ENCODE results near the gene INCENP. TPM values are rescaled to one million over a fixed set of nuclear protein-coding genes. Genes with fewer than 3 reads are reported as not detected.

Gene INCENP
- total RNA-seq, 1 donor from 2014 or later: 11.1 TPM

DNA sequence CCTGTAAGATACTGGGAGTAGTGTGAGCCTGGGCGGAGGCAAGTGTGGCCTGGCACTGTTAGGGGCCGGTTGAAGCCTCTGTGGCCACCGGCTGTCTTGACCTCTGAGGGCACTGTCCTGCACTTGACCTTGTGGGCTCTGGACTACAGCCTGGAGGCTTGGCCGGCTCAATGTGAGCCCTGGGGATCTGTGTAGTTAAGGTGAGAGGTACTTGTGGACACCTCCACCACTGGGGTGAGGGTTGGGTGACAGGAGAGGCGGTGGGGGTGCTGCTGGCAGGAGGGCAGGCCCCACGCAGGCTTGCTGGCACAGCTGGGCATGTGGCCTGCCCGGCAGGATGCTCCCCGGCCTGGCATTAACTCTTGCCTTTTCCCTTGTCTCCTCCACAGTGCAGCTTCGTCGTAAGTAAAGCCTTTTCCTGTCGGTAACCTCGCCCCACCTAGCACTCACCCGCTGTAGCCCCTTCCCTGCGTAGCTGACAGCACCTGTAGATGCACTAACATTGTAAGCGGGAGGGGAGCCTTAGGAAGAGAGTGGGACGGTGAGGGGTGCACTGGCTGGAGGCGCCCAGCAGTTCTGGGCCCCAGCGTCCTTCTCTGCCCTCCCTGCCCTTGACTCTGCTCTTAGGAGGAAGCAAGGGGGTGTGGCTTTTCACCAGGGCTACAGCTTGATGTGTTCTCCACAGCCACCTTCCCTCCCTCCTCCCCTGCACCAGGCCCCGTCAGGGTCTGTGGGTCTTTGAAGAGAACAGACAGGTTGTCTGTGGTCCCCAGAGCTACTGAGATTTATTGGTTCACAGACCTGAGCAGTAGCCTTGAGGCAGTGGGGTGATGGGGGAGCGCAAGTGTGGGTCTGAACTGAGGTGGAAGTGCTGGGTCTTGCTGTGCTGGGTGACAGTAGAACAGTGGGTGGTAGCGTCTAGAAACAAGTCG is 17.6 kb downstream of the INCENP start:
- DNase-seq: no peak

GRCh38 chr11:62142043-62142375 is 18.2 kb downstream of the INCENP start:
- DNase-seq: no peak

GRCh38 chr11:62142921-62143320 is 19.1 kb downstream of the INCENP start:
- no peak for DNase-seq

DNA sequence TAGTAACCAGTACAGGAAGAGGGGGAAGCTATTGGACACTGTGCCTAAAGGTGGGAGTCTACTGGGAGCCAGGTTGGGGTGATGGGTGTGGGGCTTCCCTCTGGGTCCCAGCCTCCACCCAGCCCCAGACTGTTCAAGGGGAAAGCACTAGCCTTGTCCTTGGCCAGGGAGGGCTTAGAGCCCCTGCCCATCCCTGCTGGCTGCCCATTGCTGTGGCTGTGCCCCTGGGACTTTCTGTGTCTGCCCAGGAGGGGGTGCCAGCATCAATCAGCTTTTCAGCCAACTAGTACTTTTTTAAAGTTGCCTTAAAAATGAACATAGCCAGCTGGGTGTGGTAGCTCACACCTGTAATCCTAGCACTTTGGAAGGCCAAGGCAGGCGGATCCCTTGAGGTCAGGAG is 19.9 kb downstream of the INCENP start:
- DNase-seq: no peak

DNA sequence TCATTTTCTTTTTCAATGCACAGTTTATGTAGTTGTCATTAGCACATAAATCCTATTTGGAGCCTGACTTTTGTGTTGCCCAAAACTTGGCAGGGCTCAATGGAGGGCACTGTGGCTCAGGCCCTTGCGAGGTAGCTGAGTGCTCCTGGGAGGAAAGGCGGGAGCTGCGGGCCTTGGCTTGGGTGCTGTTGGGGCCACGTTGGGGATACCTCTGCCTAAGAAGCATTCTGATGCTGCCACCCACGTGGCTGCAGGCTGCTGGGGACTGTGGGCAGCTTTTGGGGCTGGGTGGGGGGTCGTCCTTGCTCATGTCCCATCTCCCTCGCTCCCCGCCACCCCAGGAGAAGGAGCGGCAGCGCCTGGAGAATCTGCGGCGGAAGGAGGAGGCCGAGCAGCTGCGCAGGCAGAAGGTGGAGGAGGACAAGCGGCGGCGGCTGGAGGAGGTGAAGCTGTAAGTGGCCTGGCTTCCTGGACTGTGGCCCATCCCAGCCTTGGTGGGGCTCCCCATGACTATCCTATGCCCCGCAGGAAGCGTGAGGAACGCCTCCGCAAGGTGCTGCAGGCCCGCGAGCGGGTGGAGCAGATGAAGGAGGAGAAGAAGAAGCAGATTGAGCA is 20.9 kb downstream of the INCENP start:
- no peak for DNase-seq

DNA sequence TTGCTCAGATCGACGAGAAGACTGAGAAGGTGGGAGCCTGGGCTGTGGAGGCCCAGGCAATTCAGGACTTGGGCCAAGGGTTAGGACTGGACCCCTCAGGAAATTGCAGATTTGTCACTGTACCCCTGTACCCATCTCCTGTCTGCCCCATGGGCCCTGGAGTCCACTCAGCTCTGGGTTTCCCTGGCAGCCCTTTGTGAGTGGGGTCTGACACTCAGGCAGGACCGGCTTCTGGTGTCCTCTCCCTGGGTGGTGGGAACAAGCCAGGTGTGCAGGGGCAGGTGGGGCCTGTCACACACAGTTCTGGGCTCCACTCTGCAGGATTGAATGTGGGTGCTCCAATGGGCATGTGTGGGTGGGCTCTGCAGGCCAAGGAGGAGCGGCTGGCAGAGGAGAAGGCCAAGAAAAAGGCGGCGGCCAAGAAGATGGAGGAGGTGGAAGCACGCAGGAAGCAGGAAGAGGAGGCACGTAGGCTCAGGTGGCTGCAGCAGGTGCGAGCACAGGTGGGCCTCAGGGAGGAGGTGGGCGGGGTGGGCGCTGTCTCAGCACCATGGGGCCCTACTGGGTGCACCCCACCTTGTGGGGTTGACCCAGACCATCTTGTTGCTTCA is 21.6 kb downstream of the INCENP start:
- DNase-seq: no peak

DNA sequence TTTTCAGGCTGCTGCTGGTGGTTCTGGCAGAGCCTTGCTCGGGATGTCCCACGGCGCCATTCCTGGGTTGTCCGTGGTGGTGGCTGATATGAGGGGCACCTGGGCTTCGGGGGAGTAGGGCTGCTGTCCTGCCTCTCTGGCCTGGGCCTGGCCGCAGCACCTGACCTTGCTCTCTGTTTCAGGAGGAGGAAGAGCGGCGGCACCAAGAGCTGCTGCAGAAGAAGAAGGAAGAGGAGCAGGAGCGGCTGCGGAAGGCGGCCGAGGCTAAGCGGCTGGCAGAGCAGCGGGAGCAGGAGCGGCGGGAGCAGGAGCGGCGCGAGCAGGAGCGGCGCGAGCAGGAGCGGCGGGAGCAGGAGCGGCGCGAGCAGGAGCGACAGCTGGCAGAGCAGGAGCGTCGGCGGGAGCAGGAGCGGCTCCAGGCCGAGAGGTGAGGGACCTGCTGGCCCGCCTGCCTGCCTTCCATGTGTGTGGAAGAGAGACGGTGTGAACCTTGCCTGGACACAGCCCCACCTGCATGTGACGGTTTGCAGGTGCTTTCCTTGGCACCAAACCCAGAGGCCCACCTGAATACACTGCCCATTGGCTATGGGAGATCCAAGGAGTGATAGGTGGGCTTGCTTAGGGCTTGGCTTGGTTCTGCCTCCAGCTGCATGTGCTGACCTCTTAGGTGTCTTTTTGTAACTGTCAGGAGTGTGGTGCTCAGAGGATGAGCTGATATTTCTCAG is 22.8 kb downstream of the INCENP start:
- DNase-seq: no peak

DNA sequence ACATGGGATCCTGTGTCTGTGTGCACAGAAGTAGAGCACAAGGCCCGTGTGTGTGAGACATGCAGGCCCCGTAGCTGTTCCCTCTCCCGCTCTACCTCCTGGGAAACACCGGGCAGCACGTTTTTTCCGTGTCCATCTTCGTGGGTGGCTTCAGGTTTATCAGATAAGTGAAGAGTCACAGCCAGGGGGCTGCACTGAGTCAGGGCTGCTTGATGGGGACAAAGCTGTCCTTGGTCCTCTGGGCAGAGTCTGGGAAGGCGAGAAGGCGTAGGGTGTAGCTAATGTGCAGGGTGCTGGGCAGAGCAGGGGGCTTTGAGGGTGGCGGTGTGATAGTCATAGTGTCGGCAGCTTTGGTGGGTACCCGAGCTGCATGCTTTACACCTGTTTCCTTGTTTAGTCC is 23.7 kb downstream of the INCENP start:
- DNase-seq: no peak

DNA sequence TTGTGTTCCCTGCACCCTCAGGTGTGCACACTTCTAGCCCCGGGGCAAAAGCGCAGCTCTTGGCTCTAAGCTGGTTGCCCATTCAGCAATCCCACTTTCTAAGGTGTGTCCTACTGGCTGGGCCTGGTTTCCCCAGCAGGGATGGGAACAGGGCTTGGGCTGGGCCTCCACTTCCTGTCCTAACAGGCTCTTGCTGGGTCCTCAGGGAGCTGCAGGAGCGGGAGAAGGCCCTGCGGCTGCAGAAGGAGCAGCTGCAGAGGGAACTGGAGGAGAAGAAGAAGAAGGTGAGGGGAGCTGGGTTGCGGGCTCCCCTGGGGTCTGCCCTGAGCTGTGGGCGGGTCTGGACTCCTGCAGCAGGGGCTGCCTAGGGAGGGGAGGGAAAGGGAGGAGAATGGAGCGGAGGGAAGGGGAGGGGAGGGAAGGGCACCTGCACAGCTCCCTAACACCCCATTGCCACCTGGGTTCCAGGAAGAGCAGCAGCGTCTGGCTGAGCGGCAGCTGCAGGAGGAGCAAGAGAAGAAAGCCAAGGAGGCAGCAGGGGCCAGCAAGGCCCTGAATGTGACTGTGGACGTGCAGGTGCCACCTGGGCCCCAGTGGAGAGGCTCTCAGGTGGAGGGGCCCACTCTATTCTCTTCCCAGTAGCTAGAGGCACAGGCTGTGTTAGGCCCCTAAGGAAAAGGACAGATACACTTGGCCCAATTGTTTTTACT is 24.6 kb downstream of the INCENP start:
- no peak for DNase-seq

GRCh38 chr11:62149986-62150886 is 26.4 kb downstream of the INCENP start:
- DNase-seq: no peak

DNA sequence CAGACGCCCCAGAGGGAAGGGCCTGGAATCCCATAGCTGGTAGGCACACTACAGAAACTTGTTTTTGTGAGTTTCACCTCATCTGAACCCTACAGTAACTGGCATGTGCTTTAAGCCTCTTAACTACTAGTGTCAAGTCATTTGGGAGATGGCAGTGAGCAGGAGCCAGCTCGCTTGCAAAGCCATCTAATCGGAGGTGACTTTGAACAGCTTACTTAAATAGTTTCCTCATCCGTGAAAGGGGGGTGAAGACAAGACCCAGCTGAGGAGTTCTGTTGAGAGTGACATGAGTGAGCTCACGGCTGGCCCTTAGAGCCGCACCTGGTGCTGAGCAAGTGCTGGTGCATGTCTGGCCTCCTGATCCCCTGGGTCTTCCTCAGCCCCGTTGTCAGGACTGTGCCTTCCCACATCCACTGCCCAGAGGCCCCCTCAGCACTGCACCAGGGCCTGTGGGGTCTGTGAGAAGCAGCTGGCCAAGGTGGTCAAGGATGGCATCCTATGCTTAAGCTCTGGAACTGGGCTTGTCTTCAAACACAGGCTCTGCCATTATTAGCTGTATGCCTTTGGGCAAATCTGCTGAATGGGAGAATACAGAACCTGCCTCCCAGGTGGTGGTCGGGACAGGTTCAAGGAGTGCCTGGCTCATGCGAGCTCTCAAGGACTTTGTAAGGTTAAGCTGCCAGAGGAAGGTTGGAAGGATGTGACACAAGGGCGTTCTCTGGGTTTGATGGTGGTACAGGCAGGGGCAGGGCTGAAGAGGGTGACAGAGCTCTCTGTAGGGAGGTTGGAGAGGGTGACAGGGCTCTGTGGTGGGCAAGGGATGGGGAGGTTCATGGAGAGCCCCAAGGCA is 27.3 kb downstream of the INCENP start:
- no peak for DNase-seq

- DNase-seq: no peak
Measured at GRCh38 chr11:62151737-62152102, 27.9 kb downstream of the INCENP start.

GRCh38 chr11:62152245-62153086 is 28.7 kb downstream of the INCENP start:
- DNase-seq: no peak

GRCh38 chr11:62153087-62153395 is 29.2 kb downstream of the INCENP start:
- no peak for DNase-seq

DNA sequence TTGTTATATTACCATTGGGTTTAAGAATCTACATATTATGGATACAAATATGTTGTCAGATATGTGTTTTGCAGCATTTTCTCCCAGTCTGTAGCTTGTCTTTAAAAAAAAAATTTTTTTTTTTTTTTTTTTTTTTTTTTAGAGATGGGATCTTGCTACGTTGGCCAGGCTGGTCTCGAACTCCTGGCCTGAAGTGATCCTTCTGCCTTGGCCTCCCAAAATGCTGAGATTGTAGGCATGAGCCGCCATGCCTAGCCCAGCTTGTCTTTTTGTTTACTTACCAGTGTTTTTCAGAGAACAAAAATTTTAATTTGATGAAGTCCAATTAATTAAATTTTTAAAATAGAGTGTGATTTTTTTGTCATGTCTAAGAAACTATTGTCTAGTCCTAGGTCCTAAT is 29.8 kb downstream of the INCENP start:
- no peak for DNase-seq

- DNase-seq: no peak
Measured at GRCh38 chr11:62157603-62158002, 33.8 kb downstream of the INCENP start.

DNA sequence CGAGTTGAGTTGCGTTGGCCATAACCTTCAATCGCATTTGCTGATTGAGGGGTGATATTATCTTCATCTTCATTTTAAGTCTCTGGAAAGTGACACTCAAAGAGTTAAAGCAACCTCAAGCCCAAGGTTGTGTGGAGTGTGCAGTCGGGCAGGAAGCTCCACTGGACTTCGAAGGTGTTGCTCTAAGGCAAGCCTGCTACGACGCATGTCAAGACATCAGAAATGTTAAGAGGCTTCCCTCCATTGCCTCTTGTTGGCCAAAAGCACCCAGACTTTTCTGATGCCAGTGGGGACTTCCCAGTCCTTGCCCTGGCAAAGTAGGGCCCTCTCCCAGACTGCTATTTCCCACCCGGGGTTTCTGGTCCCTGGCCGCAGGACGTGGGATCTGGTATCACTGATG is 42.6 kb downstream of the INCENP start:
- no peak for DNase-seq

DNA sequence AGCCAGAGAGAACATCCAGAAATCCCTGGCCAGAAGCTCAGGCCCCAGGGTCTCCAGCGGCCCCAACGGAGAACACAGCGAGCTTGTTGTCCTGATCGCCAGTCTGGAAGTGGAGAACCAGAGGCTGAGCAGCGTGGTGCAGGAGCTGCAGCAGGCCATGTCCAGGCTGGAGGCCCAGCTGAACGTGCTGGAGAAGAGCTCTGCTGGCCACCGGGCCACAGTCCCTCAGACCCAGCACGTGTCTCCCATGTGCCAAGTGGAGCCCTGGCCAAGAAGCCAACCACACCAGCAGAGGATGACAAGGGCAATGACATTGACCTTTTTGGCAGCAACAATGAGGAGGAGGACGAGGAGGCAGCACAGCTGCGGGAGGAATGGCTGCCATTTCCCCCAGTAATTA is 45.6 kb downstream of the INCENP start:
- no peak for DNase-seq

- DNase-seq: no peak
Measured at GRCh38 chr11:62169935-62170334, 46.1 kb downstream of the INCENP start.
